ENCODE results near the gene ING3. TPM values are rescaled to one million over a fixed set of nuclear protein-coding genes. Genes with fewer than 3 reads are reported as not detected.
A peak's percentile ranks its signal among the peaks of the same experiment; 100 is the strongest.

ING3 gene
- total RNA-seq, 1 donor from 2014 or later = 10.8 TPM

DNA sequence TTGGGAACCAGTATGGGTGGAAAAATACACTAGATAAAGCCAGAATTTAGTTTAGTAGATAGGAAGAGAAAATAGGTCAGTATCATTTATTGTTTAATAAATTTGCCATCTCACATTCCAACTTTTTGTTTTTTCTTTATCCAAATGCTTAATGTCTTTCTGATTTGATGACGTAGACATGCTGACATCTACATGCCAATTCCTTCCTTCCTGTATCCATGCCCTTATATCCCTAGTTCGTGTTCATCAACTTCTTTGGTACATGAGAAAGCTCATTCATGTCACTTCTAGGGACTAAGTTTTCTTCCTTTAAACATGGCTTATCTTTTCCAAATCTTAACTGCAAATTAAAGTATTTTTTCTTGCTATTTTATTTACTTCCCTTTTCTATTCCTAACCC is 30.5 kb upstream of the ING3 start:
- Histone ChIP-seq H3K27me3 (ENCODE audit: control insufficient read depth, insufficient read depth, low read length) (no peaks in the 10 kb centered on the region), H3K4me3 (ENCODE audit: low read depth, low read length) (no peak overlapping the region), H3K36me3 (ENCODE audit: control insufficient read depth, insufficient read depth, low read length) (no peaks in the 10 kb centered on the region)
- no peak for FAIRE-seq
- TF ChIP-seq, protein P1, sequence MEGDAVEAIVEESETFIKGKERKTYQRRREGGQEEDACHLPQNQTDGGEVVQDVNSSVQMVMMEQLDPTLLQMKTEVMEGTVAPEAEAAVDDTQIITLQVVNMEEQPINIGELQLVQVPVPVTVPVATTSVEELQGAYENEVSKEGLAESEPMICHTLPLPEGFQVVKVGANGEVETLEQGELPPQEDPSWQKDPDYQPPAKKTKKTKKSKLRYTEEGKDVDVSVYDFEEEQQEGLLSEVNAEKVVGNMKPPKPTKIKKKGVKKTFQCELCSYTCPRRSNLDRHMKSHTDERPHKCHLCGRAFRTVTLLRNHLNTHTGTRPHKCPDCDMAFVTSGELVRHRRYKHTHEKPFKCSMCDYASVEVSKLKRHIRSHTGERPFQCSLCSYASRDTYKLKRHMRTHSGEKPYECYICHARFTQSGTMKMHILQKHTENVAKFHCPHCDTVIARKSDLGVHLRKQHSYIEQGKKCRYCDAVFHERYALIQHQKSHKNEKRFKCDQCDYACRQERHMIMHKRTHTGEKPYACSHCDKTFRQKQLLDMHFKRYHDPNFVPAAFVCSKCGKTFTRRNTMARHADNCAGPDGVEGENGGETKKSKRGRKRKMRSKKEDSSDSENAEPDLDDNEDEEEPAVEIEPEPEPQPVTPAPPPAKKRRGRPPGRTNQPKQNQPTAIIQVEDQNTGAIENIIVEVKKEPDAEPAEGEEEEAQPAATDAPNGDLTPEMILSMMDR (IDR thresholded peaks at IDR 0.05; ENCODE audit: insufficient read depth, low read length, severe bottlenecking) = no peak
- no peak for DNase-seq (ENCODE audit: low read depth)

GRCh38 chr7:120920591-120921274 is 29.8 kb upstream of the ING3 start:
- TF ChIP-seq, protein P1 (IDR thresholded peaks at IDR 0.05; ENCODE audit: insufficient read depth, low read length, severe bottlenecking) = no peak
- Histone ChIP-seq H3K4me3 (ENCODE audit: low read depth, low read length) (no peak overlapping the region), H3K27me3 (ENCODE audit: control insufficient read depth, insufficient read depth, low read length) (no peaks in the 10 kb centered on the region), H3K36me3 (ENCODE audit: control insufficient read depth, insufficient read depth, low read length) (no peaks in the 10 kb centered on the region)
- FAIRE-seq (no peak), DNase-seq (ENCODE audit: low read depth) (no peak)

- no peak for FAIRE-seq
- H3K36me3 ChIP-seq (ENCODE audit: control insufficient read depth, insufficient read depth, low read length) = no peaks in the 10 kb centered on the region
- TF ChIP-seq, protein P1 (IDR thresholded peaks at IDR 0.05; ENCODE audit: insufficient read depth, low read length, severe bottlenecking) = no peak
- DNase-seq (ENCODE audit: low read depth) = no peak
- no peak overlapping the region for H3K4me3 ChIP-seq (ENCODE audit: low read depth, low read length)
- H3K27me3 ChIP-seq (ENCODE audit: control insufficient read depth, insufficient read depth, low read length) = no peaks in the 10 kb centered on the region
Measured at GRCh38 chr7:120924837-120925236, 25.7 kb upstream of the ING3 start.

DNA sequence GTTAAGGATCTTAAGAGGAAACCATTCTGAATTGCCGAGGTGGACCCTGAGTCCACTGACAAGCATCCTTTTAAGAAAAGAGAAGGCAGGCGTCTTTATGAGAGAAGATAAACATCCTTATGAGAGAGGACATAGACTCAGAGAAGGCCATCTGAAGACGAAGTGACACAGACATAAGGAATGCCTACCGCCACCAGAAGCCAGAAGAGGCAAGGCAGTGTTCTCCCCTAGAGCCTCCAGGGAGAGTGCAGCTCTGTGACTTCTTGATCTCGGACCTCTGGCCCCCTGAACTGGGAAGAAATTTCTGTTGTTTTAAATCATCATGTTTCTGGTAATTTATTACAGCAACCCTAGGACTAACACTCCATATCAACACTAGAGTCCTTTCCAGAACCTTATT is 25.2 kb upstream of the ING3 start:
- H3K4me3 ChIP-seq (ENCODE audit: low read depth, low read length) = no peak overlapping the region
- FAIRE-seq (no peak), DNase-seq (ENCODE audit: low read depth) (no peak)
- no peaks in the 10 kb centered on the region for H3K36me3 ChIP-seq (ENCODE audit: control insufficient read depth, insufficient read depth, low read length)
- no peaks in the 10 kb centered on the region for H3K27me3 ChIP-seq (ENCODE audit: control insufficient read depth, insufficient read depth, low read length)
- TF ChIP-seq, protein P1 (IDR thresholded peaks at IDR 0.05; ENCODE audit: insufficient read depth, low read length, severe bottlenecking) = no peak

GRCh38 chr7:120926943-120927346 is 23.6 kb upstream of the ING3 start:
- Histone ChIP-seq H3K36me3 (ENCODE audit: control insufficient read depth, insufficient read depth, low read length) (no peaks in the 10 kb centered on the region), H3K27me3 (ENCODE audit: control insufficient read depth, insufficient read depth, low read length) (no peaks in the 10 kb centered on the region), H3K4me3 (ENCODE audit: low read depth, low read length) (no peak overlapping the region)
- TF ChIP-seq, protein P1 (IDR thresholded peaks at IDR 0.05; ENCODE audit: insufficient read depth, low read length, severe bottlenecking) = no peak
- FAIRE-seq (no peak), DNase-seq (ENCODE audit: low read depth) (peak; percentile 65)

All from bronchial epithelial cell (primary cell).